Lung (tissue), 12 donors: ENCODE data around the gene PDCD1. TPM values are rescaled to one million over a fixed set of nuclear protein-coding genes. Genes with fewer than 3 reads are reported as not detected.

Experiments used
- ATAC-seq: fragments of 200-7000 bp; cut with Tn5 transposase; one replicate; pipeline ENCODE4 v1.9.1; 2020; ENCODE audit warnings: moderate number of reproducible peaks; ENCODE audit not compliant: insufficient read depth, low FRiP score
- DNase-seq, 3 donors: peaks; one replicate each; pipeline ENCODE4 v3.0.0-alpha.2; 2013 to 2017
- H3K27ac ChIP-seq, 2 donors: one replicate each; pipeline ENCODE4 v1.5.1; 2013; ENCODE audit warnings: mild to moderate bottlenecking in 2 of 2, moderate library complexity in 2 of 2, control low read depth in 1 of 2, inconsistent platforms in 1 of 2, low read depth in 1 of 2, low read length in 1 of 2
- H3K27me3 ChIP-seq, 3 donors: one replicate each; pipeline ENCODE4 v1.5.1; 2013; ENCODE audit warnings: low read length in 2 of 3; ENCODE audit not compliant: control insufficient read depth in 3 of 3, insufficient read depth in 3 of 3
- H3K36me3 ChIP-seq, 4 donors: one replicate each; pipeline ENCODE4 v1.5.1; 2013; ENCODE audit warnings: low read length in 4 of 4, mild to moderate bottlenecking in 1 of 4, moderate library complexity in 1 of 4; ENCODE audit not compliant: control insufficient read depth in 4 of 4, insufficient read depth in 4 of 4
- H3K4me1 ChIP-seq, 5 donors: one replicate each; pipeline ENCODE4 v1.5.1; 2013; ENCODE audit warnings: low read length in 5 of 5, mild to moderate bottlenecking in 2 of 5, moderate library complexity in 1 of 5; ENCODE audit not compliant: control insufficient read depth in 5 of 5, insufficient read depth in 5 of 5
- H3K4me3 ChIP-seq: one replicate; pipeline ENCODE4 v1.5.1; 2013; ENCODE audit warnings: mild to moderate bottlenecking, control low read depth, moderate library complexity
- H3K9ac ChIP-seq, 2 donors: one replicate each; pipeline ENCODE4 v1.5.1; 2013; ENCODE audit warnings: low read length in 2 of 2, control low read depth in 1 of 2; ENCODE audit not compliant: insufficient read depth in 1 of 2
- H3K9me3 ChIP-seq, 4 donors: one replicate each; pipeline ENCODE4 v1.5.1; 2013; ENCODE audit warnings: low read length in 3 of 4, mild to moderate bottlenecking in 1 of 4, moderate library complexity in 1 of 4; ENCODE audit not compliant: control insufficient read depth in 4 of 4, insufficient read depth in 3 of 4
- CTCF ChIP-seq: IDR thresholded peaks from 2 replicates; pipeline ENCODE4 v1.5.1; 2012; ENCODE audit warnings: mild to moderate bottlenecking; ENCODE audit errors: control extremely low read depth, extremely low read depth
- WGBS, 2 donors: extraction: QIAGEN DNeasy Blood & Tissue Kit; methylation state at CpG; one replicate each; pipeline ENCODE4 v1.1.7; 2013; 5-methylcytosine and 5-hydroxymethylcytosine counted together
- polyA plus RNA-seq, 2 donors: library from polyadenylated mRNA; stranded (reverse); fragments of 200-250 nt; gene quantifications; one replicate each; pipeline ENCODE4 v1.2.1, GENCODE V29; 2013
- total RNA-seq, 2 donors: library from RNA; depleted of rRNA in 1 of 2; stranded (reverse); fragments of >200 nt in 1 of 2; gene quantifications; one replicate each; pipeline ENCODE4 v1.2.1, GENCODE V29; 2014 to 2021
- donor health status: control.
- donor health status: control.
- donor health status: Bipolar disorder and iron deficiency.
- donor health status: healthy.
- donor health status: DM: yes; HTN: yes; CAD: no.

Gene PDCD1
- total and polyA plus RNA-seq, 4 donors, result 0.59 to 0.97 (median 0.81) TPM

- no peak for TF ChIP-seq CTCF
- H3K36me3 ChIP-seq, result peaks cover 0 to 5% (median 0%) of the 10 kb centered on the region in 4 donors
- WGBS, 2 donors, result 76 to 83% methylated on average over 22 of the region's 22 CpGs
- peaks cover 0 to 23% (median 12%) of the 10 kb centered on the region in 5 donors for H3K4me1 ChIP-seq
- no peak overlapping the region for H3K27ac ChIP-seq
- H3K27me3 ChIP-seq, result peaks cover 7 to 28% (median 26%) of the 10 kb centered on the region in 3 donors
- no peak overlapping the region for H3K9ac ChIP-seq
- DNase-seq, result no peak
- no peak for ATAC-seq
- H3K4me3 ChIP-seq, result no peak overlapping the region
- peaks cover 0 to 13% (median under 1%) of the 10 kb centered on the region in 4 donors for H3K9me3 ChIP-seq
Observed at GRCh38 chr2:241862775-241863535, 4.3 kb upstream of the PDCD1 start.

- no peak for TF ChIP-seq CTCF
- no peak overlapping the region for H3K9ac ChIP-seq
- DNase-seq, result no peak
- H3K27ac ChIP-seq, result no peak overlapping the region
- H3K36me3 ChIP-seq, result peaks cover 0 to 5% (median 0%) of the 10 kb centered on the region in 4 donors
- H3K9me3 ChIP-seq, result peaks cover 0 to 13% (median under 1%) of the 10 kb centered on the region in 4 donors
- WGBS, 2 donors, result 76 to 82% methylated on average over 8 of the region's 8 CpGs
- H3K4me3 ChIP-seq, result no peak overlapping the region
- peaks cover 3 to 27% (median 21%) of the 10 kb centered on the region in 3 donors for H3K27me3 ChIP-seq
- peaks cover 0 to 23% (median 12%) of the 10 kb centered on the region in 5 donors for H3K4me1 ChIP-seq
- no peak for ATAC-seq
Observed at GRCh38 chr2:241862093-241862492, 3.4 kb upstream of the PDCD1 start.

GRCh38 chr2:241861264-241861663, 2.6 kb upstream of the PDCD1 start:
- Histone ChIP-seq H3K4me1 (peaks cover 0 to 23% (median 12%) of the 10 kb centered on the region in 5 donors), H3K9me3 (peaks cover 0 to 13% (median under 1%) of the 10 kb centered on the region in 4 donors), H3K27me3 (peaks cover 0 to 24% (median 21%) of the 10 kb centered on the region in 3 donors), H3K36me3 (peaks cover 0 to 5% (median 0%) of the 10 kb centered on the region in 4 donors), H3K27ac (no peak overlapping the region), H3K4me3 (no peak overlapping the region), H3K9ac (no peak overlapping the region)
- TF ChIP-seq CTCF, result no peak
- WGBS, 2 donors, result 97 to 98% methylated on average over 1 of the region's 1 CpG
- no peak for DNase-seq
- ATAC-seq, result no peak
